ENCODE data around the gene ADARB2. TPM values are rescaled to one million over a fixed set of nuclear protein-coding genes. Genes with fewer than 3 reads are reported as not detected.
"Not testable (repeated sequence)": the region's sequence is repeated elsewhere in the genome, so short reads cannot be mapped to it uniquely, and the experiment has no call there.

Gene ADARB2
- total and polyA plus RNA-seq, 7 donors: 0.05 to 0.39 (median 0.15) TPM; not detected in 2

- intact Hi-C loops (cut with DNase I): no loop called here
- no peak for DNase-seq
- no peak for ATAC-seq
- H3K4me3 ChIP-seq: no peak overlapping the region
- H3K4me1 ChIP-seq: no peaks in the 10 kb centered on the region
- H3K9me3 ChIP-seq: peaks cover 4% of the 10 kb centered on the region
- TF ChIP-seq CTCF (IDR thresholded peaks at IDR 0.05): no peak
- 88 to 91% (median 90%) methylated on average over 1 of the region's 1 CpG for WGBS, 3 donors
- peaks cover 0 to 2% (median 0%) of the 10 kb centered on the region in 3 donors for H3K27me3 ChIP-seq (ENCODE audit: insufficient read depth in 3 of 3, low read length in 2 of 3)
- no peak overlapping the region for H3K27ac ChIP-seq
- H3K36me3 ChIP-seq (ENCODE audit: insufficient read depth in 1 of 2, low read depth in 1 of 2): no peaks in the 10 kb centered on the region
These were observed 306.1 kb downstream of the ADARB2 start for GRCh38 chr10:1431229-1431628.

DNA sequence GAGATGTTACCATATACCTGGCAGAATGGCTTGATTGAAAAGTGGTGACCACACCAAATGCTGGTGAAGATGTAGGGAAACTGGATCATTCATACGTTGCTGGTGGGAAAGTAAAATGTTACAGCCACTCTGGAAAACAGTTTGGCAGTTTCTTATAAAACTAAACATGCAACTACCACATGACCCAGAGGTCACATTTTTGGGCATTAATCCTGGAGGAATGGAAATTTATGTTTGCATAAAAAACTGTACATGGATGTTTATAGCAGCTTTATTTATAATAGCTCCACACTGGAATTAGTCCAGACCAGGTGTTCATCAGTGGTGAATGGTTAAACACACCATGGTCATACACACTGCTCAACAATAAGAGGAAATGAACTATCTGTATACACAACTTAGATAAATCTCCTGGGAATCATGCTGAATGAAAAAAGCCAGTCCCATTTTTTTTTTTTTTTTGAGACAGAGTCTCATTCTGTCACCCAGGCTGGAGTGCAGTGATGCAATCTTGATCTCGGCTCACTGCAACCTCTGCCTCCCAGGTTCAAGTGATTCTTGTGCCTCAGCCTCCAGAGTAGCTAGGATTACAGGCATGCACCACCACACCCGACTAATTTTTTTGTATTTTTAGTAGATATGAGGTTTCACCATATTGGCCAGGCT, 309.7 kb downstream of the ADARB2 start:
- ATAC-seq; H3K4me3 ChIP-seq; H3K27ac ChIP-seq; DNase-seq; H3K27me3 ChIP-seq (ENCODE audit: insufficient read depth in 3 of 3, low read length in 2 of 3); H3K36me3 ChIP-seq (ENCODE audit: insufficient read depth in 1 of 2, low read depth in 1 of 2); intact Hi-C loops (cut with DNase I); H3K4me1 ChIP-seq; H3K9me3 ChIP-seq: not testable (repeated sequence)
- WGBS, 3 donors: 54 to 55% (median 55%) methylated on average over 3 of the region's 3 CpGs

GRCh38 chr10:1426786-1427185, 310.5 kb downstream of the ADARB2 start:
- Histone ChIP-seq H3K27ac (no peak overlapping the region), H3K9me3 (peaks cover 4% of the 10 kb centered on the region), H3K4me3 (no peak overlapping the region), H3K4me1 (no peaks in the 10 kb centered on the region), H3K27me3 (ENCODE audit: insufficient read depth in 3 of 3, low read length in 2 of 3) (peaks cover 0 to 2% (median 0%) of the 10 kb centered on the region in 3 donors), H3K36me3 (ENCODE audit: insufficient read depth in 1 of 2, low read depth in 1 of 2) (no peaks in the 10 kb centered on the region)
- no peak for ATAC-seq
- no peak for DNase-seq
- intact Hi-C loops (cut with DNase I): no loop called here
- WGBS, 3 donors: 87 to 92% (median 90%) methylated on average over 6 of the region's 6 CpGs
- no peak for TF ChIP-seq CTCF (IDR thresholded peaks at IDR 0.05)

- ATAC-seq (no peak), DNase-seq (no peak)
- Histone ChIP-seq H3K36me3 (ENCODE audit: insufficient read depth in 1 of 2, low read depth in 1 of 2) (no peaks in the 10 kb centered on the region), H3K27ac (no peak overlapping the region), H3K9me3 (no peaks in the 10 kb centered on the region), H3K4me1 (no peaks in the 10 kb centered on the region), H3K27me3 (ENCODE audit: insufficient read depth in 3 of 3, low read length in 2 of 3) (peaks cover 0 to 2% (median 0%) of the 10 kb centered on the region in 3 donors), H3K4me3 (no peak overlapping the region)
- intact Hi-C loops (cut with DNase I): no loop called here
- no peak for TF ChIP-seq CTCF (IDR thresholded peaks at IDR 0.05)
- 46 to 54% (median 47%) methylated on average over 7 of the region's 7 CpGs for WGBS, 3 donors
These were observed 311.4 kb downstream of the ADARB2 start for GRCh38 chr10:1425879-1426278.

DNA sequence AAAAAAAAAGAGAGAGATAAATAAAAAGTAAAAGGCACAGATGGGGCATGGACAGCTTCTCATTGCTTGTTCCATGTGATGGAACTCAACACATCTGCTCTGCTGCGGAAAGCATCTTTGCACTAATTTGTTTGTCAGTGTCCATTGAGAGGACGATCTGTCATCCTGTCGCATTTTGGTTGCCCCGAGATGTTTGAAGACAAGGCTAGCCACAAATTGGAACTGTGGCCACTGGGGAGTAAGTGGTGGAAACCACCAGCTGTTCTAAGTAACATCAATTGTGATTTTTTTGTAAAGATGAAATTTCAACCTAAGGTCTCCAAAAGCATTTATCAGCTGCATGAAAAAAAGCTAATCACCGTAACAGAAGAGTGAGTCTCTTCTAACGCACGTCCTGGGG, 312.7 kb downstream of the ADARB2 start:
- Histone ChIP-seq H3K9me3 (no peaks in the 10 kb centered on the region), H3K27ac (no peak overlapping the region), H3K4me1 (no peaks in the 10 kb centered on the region), H3K4me3 (no peak overlapping the region), H3K27me3 (ENCODE audit: insufficient read depth in 3 of 3, low read length in 2 of 3) (peaks cover 0 to 2% (median 0%) of the 10 kb centered on the region in 3 donors), H3K36me3 (ENCODE audit: insufficient read depth in 1 of 2, low read depth in 1 of 2) (no peaks in the 10 kb centered on the region)
- no peak for DNase-seq
- 26 to 36% (median 31%) methylated on average over 7 of the region's 7 CpGs for WGBS, 3 donors
- no peak for ATAC-seq
- intact Hi-C loops (cut with DNase I): no loop called here
- no peak for TF ChIP-seq CTCF (IDR thresholded peaks at IDR 0.05)
